Activated naive CD4-positive, alpha-beta T cell treated with anti-CD3 and anti-CD28 coated beads, Interleukin-2, amount 50 U/mL, for 24 hours (primary cell): Measurements from ENCODE around the gene RABEP2.

Experiments
- H3K27ac Mint-ChIP-seq: one replicate; pipeline ENCODE4 v1.8.0; 2021; ENCODE audit warnings: mild to moderate bottlenecking, mixed read lengths
- H3K27me3 Mint-ChIP-seq: one replicate; pipeline ENCODE4 v1.8.0; 2021; ENCODE audit warnings: mixed read lengths
- H3K36me3 Mint-ChIP-seq: one replicate; pipeline ENCODE4 v1.8.0; 2021; ENCODE audit warnings: mixed read lengths
- H3K4me1 Mint-ChIP-seq: one replicate; pipeline ENCODE4 v1.8.0; 2021; ENCODE audit warnings: mixed read lengths
- H3K4me3 Mint-ChIP-seq: one replicate; pipeline ENCODE4 v1.8.0; 2021; ENCODE audit warnings: mild to moderate bottlenecking, mixed read lengths
- H3K9me3 Mint-ChIP-seq: one replicate; pipeline ENCODE4 v1.8.0; 2021; ENCODE audit warnings: mixed read lengths

RABEP2 gene

GRCh38 chr16:28923231-28923587 is 1.8 kb downstream of the RABEP2 start:
- Mint-ChIP-seq H3K27me3 (no peaks in the 10 kb centered on the region), H3K36me3 (peaks cover 4% of the 10 kb centered on the region), H3K4me3 (peak overlapping the region; percentile 42), H3K4me1 (peaks cover 15% of the 10 kb centered on the region), H3K9me3 (no peaks in the 10 kb centered on the region), H3K27ac (peak overlapping the region; percentile 18)

DNA sequence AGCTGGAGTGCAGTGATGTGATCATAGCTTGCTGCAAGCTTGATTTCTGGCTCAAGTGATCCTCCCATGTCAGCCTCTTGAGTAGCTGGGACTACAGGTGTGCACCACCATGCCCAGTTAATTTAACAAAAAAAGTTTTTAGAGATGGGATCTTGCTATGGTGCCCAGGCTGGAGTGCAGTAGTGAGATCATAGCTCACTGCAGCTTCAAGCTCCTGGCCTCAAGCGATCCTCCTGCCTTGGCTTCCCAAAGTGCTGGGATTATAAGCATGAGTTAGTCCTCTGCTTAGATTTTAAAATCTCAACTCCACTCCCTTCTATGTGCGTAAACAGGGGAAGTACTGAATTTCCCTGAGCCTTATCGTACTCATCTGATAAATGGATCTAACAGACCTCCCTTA is 6.3 kb downstream of the RABEP2 start:
- Mint-ChIP-seq H3K9me3 (no peaks in the 10 kb centered on the region), H3K4me3 (no peak overlapping the region), H3K27me3 (no peaks in the 10 kb centered on the region), H3K27ac (no peak overlapping the region), H3K4me1 (peaks cover 4% of the 10 kb centered on the region), H3K36me3 (peaks cover 13% of the 10 kb centered on the region)

DNA sequence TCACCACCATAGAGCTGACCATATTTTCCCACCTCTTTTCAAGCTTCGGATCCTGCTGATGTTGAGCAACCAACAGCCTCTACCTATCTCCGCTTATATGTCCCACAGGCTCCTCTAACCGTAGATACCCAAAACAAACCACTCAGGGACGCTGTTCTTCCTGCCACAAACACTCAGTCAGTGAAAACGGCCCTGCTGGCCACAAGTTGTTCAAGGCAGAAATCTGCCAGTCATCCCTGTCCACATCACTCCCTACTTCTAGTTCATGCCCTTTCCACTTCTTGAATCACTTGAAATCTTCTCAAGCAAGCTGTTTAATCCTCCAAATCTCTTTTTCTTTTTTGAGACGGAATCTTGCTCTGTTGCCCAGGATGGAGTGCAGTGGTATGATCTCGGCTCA is 7.9 kb downstream of the RABEP2 start:
- Mint-ChIP-seq H3K27ac (no peak overlapping the region), H3K9me3 (no peaks in the 10 kb centered on the region), H3K36me3 (peaks cover 19% of the 10 kb centered on the region), H3K4me1 (no peaks in the 10 kb centered on the region), H3K27me3 (no peaks in the 10 kb centered on the region), H3K4me3 (no peak overlapping the region)

- H3K27ac Mint-ChIP-seq: no peak overlapping the region
- H3K4me1 Mint-ChIP-seq: no peaks in the 10 kb centered on the region
- no peak overlapping the region for H3K4me3 Mint-ChIP-seq
- H3K27me3 Mint-ChIP-seq: no peaks in the 10 kb centered on the region
- H3K9me3 Mint-ChIP-seq: no peaks in the 10 kb centered on the region
- H3K36me3 Mint-ChIP-seq: peaks cover 14% of the 10 kb centered on the region
Observed at GRCh38 chr16:28915181-28915580, 9.9 kb downstream of the RABEP2 start.

DNA sequence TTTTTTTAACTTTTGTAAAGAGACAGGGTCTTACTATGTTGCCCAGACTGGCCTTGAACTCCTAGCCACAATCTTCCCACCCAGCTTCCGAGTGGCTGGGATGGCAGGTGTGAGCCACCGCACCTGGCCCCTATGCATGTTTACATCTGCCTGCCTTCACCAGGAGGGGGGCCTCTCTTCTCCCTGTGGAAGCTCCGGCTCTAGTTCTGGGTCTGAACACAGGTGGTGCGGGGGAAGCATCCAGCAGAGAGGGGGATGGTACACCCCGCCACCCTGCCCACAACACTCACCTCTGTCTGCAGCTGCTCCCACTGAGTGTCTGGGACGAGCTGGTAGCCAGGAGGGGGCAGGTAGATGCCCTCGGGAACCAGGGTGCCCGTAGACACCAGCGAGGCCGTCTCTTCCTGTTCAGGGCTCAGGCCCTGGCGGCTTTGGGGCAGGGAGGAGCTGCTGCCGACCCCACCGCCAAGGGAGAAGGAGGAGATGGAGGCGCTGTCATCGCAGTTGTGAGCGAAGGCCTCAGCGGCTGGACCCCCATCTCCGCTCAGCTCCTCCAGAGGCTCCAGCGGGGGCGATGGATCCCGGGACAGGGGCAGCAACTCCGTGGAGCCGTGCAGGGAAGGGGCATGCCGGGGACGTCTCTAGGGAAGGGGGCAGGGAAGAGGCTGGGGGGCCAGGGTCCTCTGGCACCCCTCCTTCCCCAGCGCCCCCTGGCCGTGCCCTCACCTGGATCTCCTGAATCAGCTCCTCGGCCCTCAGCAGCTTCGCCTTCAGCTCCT is 10.9 kb downstream of the RABEP2 start:
- Mint-ChIP-seq H3K9me3 (no peaks in the 10 kb centered on the region), H3K36me3 (peaks cover 14% of the 10 kb centered on the region), H3K27me3 (no peaks in the 10 kb centered on the region), H3K4me1 (no peaks in the 10 kb centered on the region), H3K4me3 (no peak overlapping the region), H3K27ac (no peak overlapping the region)

DNA sequence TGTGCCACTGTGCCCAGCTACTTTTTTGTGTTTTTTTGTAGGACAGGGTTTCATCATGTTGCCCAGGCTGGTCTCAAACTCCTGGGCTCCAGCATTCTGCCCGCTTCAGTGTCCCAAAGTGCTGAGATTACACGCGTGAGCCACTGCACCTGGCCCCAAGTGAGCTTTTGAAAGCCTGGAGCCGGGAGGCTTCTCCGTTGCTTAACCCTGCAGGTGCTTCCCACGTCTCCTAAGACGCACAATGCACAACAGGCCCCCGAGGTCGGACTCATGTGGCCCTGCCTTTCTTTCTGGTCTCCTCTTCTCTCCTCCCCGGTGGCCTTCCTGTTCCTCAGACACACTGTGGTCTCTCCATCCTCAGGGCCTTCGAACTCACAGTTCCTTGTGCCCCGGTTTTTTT is 12.5 kb downstream of the RABEP2 start:
- Mint-ChIP-seq H3K4me3 (no peak overlapping the region), H3K27me3 (no peaks in the 10 kb centered on the region), H3K9me3 (no peaks in the 10 kb centered on the region), H3K27ac (no peak overlapping the region), H3K36me3 (peaks cover 14% of the 10 kb centered on the region), H3K4me1 (no peaks in the 10 kb centered on the region)

DNA sequence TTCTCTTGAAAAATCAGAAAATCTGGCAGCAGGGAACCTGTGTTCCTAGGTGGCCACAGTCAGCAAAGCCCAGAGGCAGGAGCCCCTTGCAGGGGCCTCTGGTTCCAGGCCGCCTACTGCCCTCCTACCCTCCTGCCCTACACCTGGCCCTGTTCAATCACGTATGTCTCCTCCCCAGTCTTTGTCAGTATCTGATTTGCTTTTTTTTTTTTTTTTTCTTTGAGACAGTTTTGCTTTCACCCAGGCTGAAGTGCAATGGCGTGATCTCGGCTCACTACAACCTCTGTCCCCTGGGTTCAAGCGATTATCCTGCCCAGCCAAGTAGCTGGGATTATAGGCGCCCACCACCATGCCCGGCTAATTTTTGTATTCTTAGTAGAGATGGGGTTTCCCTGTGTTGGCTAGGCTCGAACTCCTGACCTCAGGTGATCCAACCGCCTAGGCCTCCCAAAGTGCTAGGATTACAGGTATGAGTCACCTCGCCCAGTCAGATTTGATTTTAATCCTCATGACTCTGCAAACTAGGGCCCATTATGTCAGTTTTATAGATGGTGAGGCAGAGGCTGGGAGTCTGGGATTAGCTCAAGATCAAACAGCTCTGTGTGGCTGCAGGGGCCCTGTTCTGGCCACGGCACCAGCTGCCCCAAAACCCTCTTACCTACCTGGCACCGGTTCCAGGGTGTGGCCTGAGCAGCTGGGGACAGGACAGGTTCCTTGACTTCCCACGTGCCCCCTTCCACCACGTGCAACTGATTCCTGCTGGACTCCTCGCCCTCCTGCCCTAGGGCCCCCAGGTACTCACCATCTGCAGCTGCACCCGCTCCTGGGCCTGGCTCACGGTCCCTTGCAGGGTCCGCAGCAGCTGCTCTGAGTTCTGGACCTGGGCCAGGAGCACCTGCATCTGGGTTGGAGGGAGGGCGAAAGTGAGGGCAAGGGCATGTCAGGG is 14.7 kb downstream of the RABEP2 start:
- H3K36me3 Mint-ChIP-seq: peaks cover 10% of the 10 kb centered on the region
- no peak overlapping the region for H3K27ac Mint-ChIP-seq
- H3K9me3 Mint-ChIP-seq: no peaks in the 10 kb centered on the region
- H3K4me1 Mint-ChIP-seq: no peaks in the 10 kb centered on the region
- no peaks in the 10 kb centered on the region for H3K27me3 Mint-ChIP-seq
- no peak overlapping the region for H3K4me3 Mint-ChIP-seq

DNA sequence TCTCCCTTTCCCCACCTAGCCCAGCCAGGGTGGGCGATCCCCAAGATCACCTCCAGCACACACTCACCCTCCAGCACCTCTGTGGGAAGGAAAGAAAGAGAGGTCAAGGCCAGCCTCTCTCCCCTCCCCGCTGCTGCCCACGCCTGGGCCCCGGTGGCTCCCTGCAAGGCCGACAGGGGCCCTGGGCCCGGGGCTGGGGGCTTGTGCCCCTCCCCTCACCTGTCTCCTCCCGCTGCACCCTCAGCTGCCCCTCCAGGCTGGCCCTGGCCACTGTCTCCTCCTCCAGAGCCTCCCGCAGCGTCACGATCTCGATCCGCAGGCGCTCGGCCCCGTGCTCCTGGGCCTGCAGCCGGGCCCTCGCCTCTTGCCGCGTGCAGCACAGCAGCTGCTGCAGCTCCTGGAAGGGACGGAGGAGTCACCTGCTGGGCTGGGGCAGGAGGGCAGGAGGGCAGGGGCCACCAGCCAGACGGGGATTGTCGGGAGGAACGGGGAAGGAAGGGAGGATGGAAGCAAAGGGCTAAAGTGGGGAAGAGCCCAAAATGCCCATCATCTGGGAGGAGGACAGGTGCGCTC is 19.2 kb downstream of the RABEP2 start:
- Mint-ChIP-seq H3K27me3 (no peaks in the 10 kb centered on the region), H3K36me3 (no peaks in the 10 kb centered on the region)

GRCh38 chr16:28905229-28905754 is 19.7 kb downstream of the RABEP2 start:
- Mint-ChIP-seq H3K27me3 (no peaks in the 10 kb centered on the region), H3K9me3 (no peaks in the 10 kb centered on the region), H3K4me1 (no peaks in the 10 kb centered on the region), H3K36me3 (no peaks in the 10 kb centered on the region), H3K27ac (no peak overlapping the region), H3K4me3 (no peak overlapping the region)

More for the DNA sequence above, 19.2 kb downstream of the RABEP2 start:
- Mint-ChIP-seq H3K9me3 (no peaks in the 10 kb centered on the region), H3K27ac (no peak overlapping the region), H3K4me3 (no peak overlapping the region), H3K4me1 (no peaks in the 10 kb centered on the region)

GRCh38 chr16:28904828-28905227 is 20.2 kb downstream of the RABEP2 start:
- H3K27me3 Mint-ChIP-seq: no peaks in the 10 kb centered on the region
- H3K27ac Mint-ChIP-seq: no peak overlapping the region
- H3K36me3 Mint-ChIP-seq: no peaks in the 10 kb centered on the region
- no peak overlapping the region for H3K4me3 Mint-ChIP-seq
- H3K4me1 Mint-ChIP-seq: no peaks in the 10 kb centered on the region
- H3K9me3 Mint-ChIP-seq: no peaks in the 10 kb centered on the region

GRCh38 chr16:28904363-28904762 is 20.7 kb downstream of the RABEP2 start:
- no peak overlapping the region for H3K27ac Mint-ChIP-seq
- H3K27me3 Mint-ChIP-seq: no peaks in the 10 kb centered on the region

DNA sequence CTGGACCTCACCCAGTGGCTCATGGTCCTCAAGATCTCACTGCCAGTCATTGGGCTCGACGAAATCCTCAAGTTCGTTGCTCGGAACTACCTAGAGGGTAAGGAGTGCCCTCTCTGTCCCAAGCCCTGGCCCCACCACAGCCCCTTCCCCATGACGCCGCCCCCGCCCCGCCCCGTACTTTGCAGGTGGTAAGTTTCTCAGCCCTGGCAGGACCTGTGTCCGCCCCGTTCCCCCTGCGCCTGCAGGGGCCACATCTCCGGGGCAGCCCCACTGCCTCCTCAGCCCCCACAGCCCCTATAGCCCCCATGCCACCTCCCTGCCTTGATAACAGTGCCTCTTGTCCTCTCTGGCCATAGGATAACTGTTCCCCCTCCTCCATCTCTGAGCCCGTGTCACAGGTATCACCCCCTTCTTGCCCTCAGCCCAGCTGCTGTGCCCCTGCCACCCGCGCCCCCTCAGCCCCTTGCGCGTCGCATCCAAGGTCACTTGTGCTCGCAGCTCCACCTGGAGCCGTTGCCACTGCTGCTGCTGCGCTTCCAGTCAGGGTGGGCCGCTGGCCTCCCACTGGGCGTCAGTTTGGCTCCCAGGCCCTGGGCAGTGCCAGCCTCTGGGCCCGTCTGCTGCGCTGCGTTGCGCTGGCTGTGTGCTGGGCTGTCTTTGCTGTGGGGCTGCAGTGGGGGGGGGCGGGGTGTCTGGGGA is 21.5 kb downstream of the RABEP2 start:
- no peaks in the 10 kb centered on the region for H3K36me3 Mint-ChIP-seq
- no peak overlapping the region for H3K4me3 Mint-ChIP-seq
- H3K27ac Mint-ChIP-seq: no peak overlapping the region
- no peaks in the 10 kb centered on the region for H3K27me3 Mint-ChIP-seq
- no peaks in the 10 kb centered on the region for H3K4me1 Mint-ChIP-seq
- no peaks in the 10 kb centered on the region for H3K9me3 Mint-ChIP-seq

More at GRCh38 chr16:28904363-28904762, 20.7 kb downstream of the RABEP2 start:
- H3K36me3 Mint-ChIP-seq: no peaks in the 10 kb centered on the region
- H3K9me3 Mint-ChIP-seq: no peaks in the 10 kb centered on the region
- H3K4me1 Mint-ChIP-seq: no peaks in the 10 kb centered on the region
- H3K4me3 Mint-ChIP-seq: no peak overlapping the region

DNA sequence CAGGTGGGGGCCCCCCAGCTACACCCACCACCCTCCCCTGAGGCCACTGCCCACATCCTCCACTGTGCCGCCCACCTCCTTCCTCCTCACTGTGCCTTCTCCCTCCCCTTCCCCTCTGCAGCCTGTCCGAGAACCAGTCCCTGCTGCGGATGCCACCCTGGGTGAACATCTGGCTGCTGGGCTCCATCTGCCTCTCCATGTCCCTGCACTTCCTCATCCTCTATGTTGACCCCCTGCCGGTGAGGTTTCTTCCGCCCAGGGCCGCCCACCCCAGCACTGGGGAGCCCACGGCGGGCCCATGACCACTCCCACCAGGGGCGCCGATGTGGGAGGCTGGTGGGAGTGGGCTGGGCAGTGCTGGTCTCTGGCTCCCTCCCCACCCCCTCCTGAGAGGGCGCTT is 22.1 kb downstream of the RABEP2 start:
- Mint-ChIP-seq H3K27me3 (no peaks in the 10 kb centered on the region), H3K4me3 (no peak overlapping the region), H3K4me1 (no peaks in the 10 kb centered on the region), H3K36me3 (no peaks in the 10 kb centered on the region), H3K27ac (no peak overlapping the region), H3K9me3 (no peaks in the 10 kb centered on the region)

DNA sequence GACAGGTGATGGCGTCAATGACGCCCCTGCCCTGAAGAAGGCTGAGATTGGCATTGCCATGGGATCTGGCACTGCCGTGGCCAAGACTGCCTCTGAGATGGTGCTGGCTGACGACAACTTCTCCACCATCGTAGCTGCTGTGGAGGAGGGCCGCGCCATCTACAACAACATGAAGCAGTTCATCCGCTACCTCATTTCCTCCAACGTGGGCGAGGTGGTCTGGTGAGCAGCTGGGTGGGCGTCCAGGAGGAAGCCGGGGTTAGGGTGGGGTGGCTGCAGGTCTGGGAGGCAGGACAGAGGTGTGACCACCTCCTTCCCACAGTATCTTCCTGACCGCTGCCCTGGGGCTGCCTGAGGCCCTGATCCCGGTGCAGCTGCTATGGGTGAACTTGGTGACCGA is 23.2 kb downstream of the RABEP2 start:
- Mint-ChIP-seq H3K9me3 (no peaks in the 10 kb centered on the region), H3K27me3 (no peaks in the 10 kb centered on the region), H3K4me1 (no peaks in the 10 kb centered on the region)

GRCh38 chr16:28900601-28901000 is 24.4 kb downstream of the RABEP2 start:
- Mint-ChIP-seq H3K4me1 (no peaks in the 10 kb centered on the region), H3K9me3 (no peaks in the 10 kb centered on the region), H3K27ac (no peak overlapping the region), H3K36me3 (no peaks in the 10 kb centered on the region), H3K4me3 (no peak overlapping the region), H3K27me3 (no peaks in the 10 kb centered on the region)

More for the DNA sequence above, 23.2 kb downstream of the RABEP2 start:
- Mint-ChIP-seq H3K4me3 (no peak overlapping the region), H3K27ac (no peak overlapping the region), H3K36me3 (no peaks in the 10 kb centered on the region)
